HL-60 (cell line): Measurements from ENCODE around the gene UTP14C.

Experiments
- CTCF ChIP-seq: IDR thresholded peaks from one replicate; pipeline ENCODE4 v1.5.1; 2011; ENCODE audit warnings: low read length, control low read depth, inconsistent platforms; ENCODE audit not compliant: insufficient read depth
- GABPA ChIP-seq: IDR thresholded peaks from 2 replicates; pipeline ENCODE4 v1.6.1; 2012; ENCODE audit warnings: low read depth
- POLR2AphosphoS5 ChIP-seq: IDR thresholded peaks from 2 replicates; pipeline ENCODE4 v1.6.1; 2012; ENCODE audit warnings: low read depth
- REST ChIP-seq: IDR thresholded peaks from 2 replicates; pipeline ENCODE4 v1.6.1; 2012; ENCODE audit warnings: low read depth; ENCODE audit not compliant: insufficient replicate concordance

GRCh38 chr13:52034616-52035226 is 10.2 kb downstream of the UTP14C start:
- TF ChIP-seq CTCF (no peak), GABPA (no peak), POLR2AphosphoS5 (no peak), REST (no peak)
